ENCODE data around the gene SDK1.

The SDK1 gene

GRCh38 chr7:3300651-3301448 is at the start of gene SDK1:
TSS of gene SDK1 (plus strand) at chr7:3301252. CDS start at chr7:3301587, 335 bp downstream.
- no peak for FAIRE-seq

GRCh38 chr7:3254718-3255117 is 46.3 kb upstream of the SDK1 start:
- no peak for FAIRE-seq

- FAIRE-seq = no peak
Observed at GRCh38 chr7:3259711-3260400, 41.2 kb upstream of the SDK1 start.

- FAIRE-seq = no peak
Observed at GRCh38 chr7:3260401-3260715, 40.7 kb upstream of the SDK1 start.

GRCh38 chr7:3264693-3265339 is 36.2 kb upstream of the SDK1 start:
- no peak for FAIRE-seq

- FAIRE-seq = no peak
Observed at GRCh38 chr7:3265388-3265787, 35.7 kb upstream of the SDK1 start.

GRCh38 chr7:3266240-3266639 is 34.8 kb upstream of the SDK1 start:
- FAIRE-seq = no peak

- FAIRE-seq = no peak
Observed at GRCh38 chr7:3267966-3268690, 32.9 kb upstream of the SDK1 start.

- no peak for FAIRE-seq
Observed at GRCh38 chr7:3270362-3270761, 30.7 kb upstream of the SDK1 start.

GRCh38 chr7:3271298-3271697 is 29.8 kb upstream of the SDK1 start:
- FAIRE-seq = no peak

GRCh38 chr7:3272691-3273141 is 28.3 kb upstream of the SDK1 start:
- FAIRE-seq = no peak

GRCh38 chr7:3274131-3274530 is 26.9 kb upstream of the SDK1 start:
- FAIRE-seq = no peak

- no peak for FAIRE-seq
Observed at GRCh38 chr7:3277604-3278572, 23.2 kb upstream of the SDK1 start.

GRCh38 chr7:3279147-3279818 is 21.8 kb upstream of the SDK1 start:
- FAIRE-seq = no peak

- no peak for FAIRE-seq
Observed at GRCh38 chr7:3280445-3280844, 20.6 kb upstream of the SDK1 start.

- no peak for FAIRE-seq
Observed at GRCh38 chr7:3280946-3281656, 20.0 kb upstream of the SDK1 start.

GRCh38 chr7:3282457-3282856 is 18.6 kb upstream of the SDK1 start:
- FAIRE-seq = no peak

GRCh38 chr7:3283130-3283704 is 17.8 kb upstream of the SDK1 start:
- FAIRE-seq = no peak

GRCh38 chr7:3285652-3286051 is 15.4 kb upstream of the SDK1 start:
- no peak for FAIRE-seq

GRCh38 chr7:3289996-3290395 is 11.1 kb upstream of the SDK1 start:
- no peak for FAIRE-seq

All from G401.6 (cell line).